ENCODE data around the gene PPFIBP2. TPM values are rescaled to one million over a fixed set of nuclear protein-coding genes. Genes with fewer than 3 reads are reported as not detected.

The PPFIBP2 gene
- 10 to 100 TPM in 1 of 2 donors, 1 to 10 TPM in 1; 9.6 to 11.0 TPM for total RNA-seq

- ATAC-seq = peak; percentile 96 to 97
- H3K36me3 Mint-ChIP-seq = no peaks in the 10 kb centered on the region
Observed at GRCh38 chr11:7513234-7514098, at the start of gene PPFIBP2. Gene PPFIBP2, plus strand, starts transcription at chr11:7513999. Its CDS starts 35,477 bp downstream, at chr11:7549476.

GRCh38 chr11:7467652-7468051 is 46.1 kb upstream of the PPFIBP2 start:
- ATAC-seq = peak; percentile 92 to 96
- peak; percentile 69 for DNase-seq (ENCODE audit: low spot score)
- H3K27me3 Mint-ChIP-seq = peaks cover 3 to 6% of the 10 kb centered on the region in 2 donors
- peak overlapping the region in 1 of 2 donors; percentile 57 for H3K27ac Mint-ChIP-seq
- H3K4me1 Mint-ChIP-seq (ENCODE audit: low read depth in 2 of 2) = peaks cover 6 to 10% of the 10 kb centered on the region in 2 donors
- no peaks in the 10 kb centered on the region for H3K36me3 Mint-ChIP-seq
- H3K9me3 Mint-ChIP-seq = no peaks in the 10 kb centered on the region
- no peak overlapping the region for H3K4me3 Mint-ChIP-seq

More at GRCh38 chr11:7513234-7514098, at the start of gene PPFIBP2:
- DNase-seq (ENCODE audit: low spot score) = peak; percentile 90
- peaks cover 0 to 9% of the 10 kb centered on the region in 2 donors for H3K27me3 Mint-ChIP-seq
- peaks cover 24% of the 10 kb centered on the region in 2 donors for H3K4me1 Mint-ChIP-seq (ENCODE audit: low read depth in 2 of 2)
- peak within 1 kb of the TSS; percentile 69 to 91 for H3K27ac Mint-ChIP-seq
- H3K9me3 Mint-ChIP-seq = no peaks in the 10 kb centered on the region
- H3K4me3 Mint-ChIP-seq = peak within 1 kb of the TSS; percentile 85

GRCh38 chr11:7469351-7469865 is 44.4 kb upstream of the PPFIBP2 start:
- H3K4me3 Mint-ChIP-seq = no peak overlapping the region
- no peaks in the 10 kb centered on the region for H3K36me3 Mint-ChIP-seq
- no peak for DNase-seq (ENCODE audit: low spot score)
- H3K4me1 Mint-ChIP-seq (ENCODE audit: low read depth in 2 of 2) = peaks cover 6 to 15% of the 10 kb centered on the region in 2 donors
- no peak for ATAC-seq
- peaks cover 3 to 6% of the 10 kb centered on the region in 2 donors for H3K27me3 Mint-ChIP-seq
- H3K9me3 Mint-ChIP-seq = no peaks in the 10 kb centered on the region
- H3K27ac Mint-ChIP-seq = no peak overlapping the region

DNA sequence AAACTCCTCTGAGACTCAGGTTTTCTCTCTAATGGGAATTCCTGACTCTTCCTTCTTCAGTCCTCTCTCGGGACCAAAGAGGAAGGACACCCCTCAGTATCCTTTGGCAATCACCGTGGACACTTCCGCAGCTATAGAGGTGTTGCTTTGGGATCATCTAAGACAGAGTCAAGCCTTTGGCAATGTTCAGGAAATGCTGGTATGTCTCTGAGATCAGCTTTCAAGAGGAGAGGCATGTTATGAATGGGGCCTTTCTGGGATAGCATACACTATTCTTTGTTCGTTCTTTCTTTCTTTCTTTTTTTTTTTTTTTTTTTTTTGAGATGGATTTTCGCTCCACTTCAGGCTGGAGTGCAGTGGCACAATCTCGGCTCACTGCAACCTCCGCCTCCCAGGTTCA is 42.7 kb upstream of the PPFIBP2 start:
- no peak overlapping the region for H3K27ac Mint-ChIP-seq
- H3K9me3 Mint-ChIP-seq = no peaks in the 10 kb centered on the region
- no peaks in the 10 kb centered on the region for H3K36me3 Mint-ChIP-seq
- ATAC-seq = no peak
- H3K4me3 Mint-ChIP-seq = no peak overlapping the region
- DNase-seq (ENCODE audit: low spot score) = no peak
- peaks cover 6 to 15% of the 10 kb centered on the region in 2 donors for H3K4me1 Mint-ChIP-seq (ENCODE audit: low read depth in 2 of 2)
- peaks cover 3 to 6% of the 10 kb centered on the region in 2 donors for H3K27me3 Mint-ChIP-seq

DNA sequence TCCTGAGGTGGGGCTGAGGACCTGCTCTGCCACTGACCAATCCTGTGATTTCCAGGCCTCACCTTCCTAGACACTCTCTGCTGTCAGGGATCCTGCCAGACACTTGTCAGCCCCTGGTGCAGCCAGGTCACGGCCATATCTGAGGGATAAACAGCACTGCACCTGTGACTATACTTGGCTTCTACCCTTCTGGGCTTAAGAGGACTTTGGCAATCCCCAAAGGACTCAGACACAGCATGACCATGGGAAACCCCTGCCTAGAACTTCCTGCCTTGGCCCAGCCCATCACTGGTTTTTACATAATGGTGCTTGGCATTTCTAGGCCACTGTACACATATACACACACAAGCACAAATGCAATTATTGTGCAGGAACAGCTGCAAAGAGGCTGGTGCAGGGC is 40.1 kb upstream of the PPFIBP2 start:
- ATAC-seq = peak; percentile 39 to 76
- Mint-ChIP-seq H3K9me3 (no peaks in the 10 kb centered on the region), H3K4me1 (ENCODE audit: low read depth in 2 of 2) (peaks cover 0 to 4% of the 10 kb centered on the region in 2 donors), H3K27ac (no peak overlapping the region), H3K4me3 (no peak overlapping the region), H3K27me3 (peaks cover 12 to 17% of the 10 kb centered on the region in 2 donors), H3K36me3 (no peaks in the 10 kb centered on the region)
- DNase-seq (ENCODE audit: low spot score) = no peak

DNA sequence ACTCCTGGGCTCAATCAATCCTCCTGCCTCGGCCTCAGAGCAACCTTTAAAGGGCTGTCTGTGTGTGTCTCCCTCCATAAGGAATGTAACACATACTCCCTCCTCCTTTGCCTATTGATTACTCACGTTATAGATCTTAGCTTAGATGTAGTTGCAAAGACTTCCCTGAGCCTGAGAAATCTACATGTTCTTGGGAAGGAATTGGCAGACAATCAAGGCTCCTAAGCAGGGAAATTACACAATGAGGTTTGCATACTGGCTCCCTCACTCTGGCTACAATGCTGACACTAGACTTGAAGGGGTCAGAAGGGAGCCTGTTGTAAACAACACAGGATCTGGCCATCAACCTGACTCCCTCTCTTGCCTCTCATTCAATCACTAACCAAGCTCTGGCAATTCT is 33.7 kb upstream of the PPFIBP2 start:
- ATAC-seq (no peak), DNase-seq (ENCODE audit: low spot score) (no peak)
- Mint-ChIP-seq H3K9me3 (no peaks in the 10 kb centered on the region), H3K27ac (no peak overlapping the region), H3K4me1 (ENCODE audit: low read depth in 2 of 2) (no peaks in the 10 kb centered on the region), H3K36me3 (no peaks in the 10 kb centered on the region), H3K27me3 (peaks cover 8 to 11% of the 10 kb centered on the region in 2 donors), H3K4me3 (no peak overlapping the region)

DNA sequence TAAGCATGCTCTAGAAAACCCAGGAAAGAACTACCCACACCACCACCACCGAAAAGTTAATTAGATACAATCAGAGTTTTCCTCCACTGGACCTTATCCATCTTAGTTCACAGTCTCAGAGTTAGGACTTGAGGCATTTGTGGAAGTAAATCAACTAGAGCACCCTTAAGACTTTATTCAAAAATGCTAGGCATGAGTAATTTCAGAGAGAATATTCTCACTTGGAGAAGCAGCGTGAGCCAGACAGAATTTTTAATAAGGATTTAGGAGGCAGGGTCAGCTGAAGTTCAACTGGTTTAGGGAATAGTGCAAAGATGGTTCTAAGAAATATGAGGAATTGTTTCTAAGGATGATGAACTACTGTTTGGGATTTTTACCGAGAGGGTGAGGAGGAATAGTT is 29.7 kb upstream of the PPFIBP2 start:
- DNase-seq (ENCODE audit: low spot score) = no peak
- no peak for ATAC-seq

GRCh38 chr11:7484645-7485044 is 29.2 kb upstream of the PPFIBP2 start:
- DNase-seq (ENCODE audit: low spot score) (no peak), ATAC-seq (no peak)
- no peak overlapping the region for H3K27ac Mint-ChIP-seq
- H3K9me3 Mint-ChIP-seq = no peaks in the 10 kb centered on the region
- no peaks in the 10 kb centered on the region for H3K4me1 Mint-ChIP-seq (ENCODE audit: low read depth in 2 of 2)
- no peaks in the 10 kb centered on the region for H3K27me3 Mint-ChIP-seq
- no peaks in the 10 kb centered on the region for H3K36me3 Mint-ChIP-seq
- H3K4me3 Mint-ChIP-seq = no peak overlapping the region

More for the DNA sequence above, 29.7 kb upstream of the PPFIBP2 start:
- Mint-ChIP-seq H3K36me3 (no peaks in the 10 kb centered on the region), H3K27me3 (no peaks in the 10 kb centered on the region), H3K4me1 (ENCODE audit: low read depth in 2 of 2) (no peaks in the 10 kb centered on the region), H3K4me3 (no peak overlapping the region), H3K27ac (no peak overlapping the region), H3K9me3 (no peaks in the 10 kb centered on the region)

GRCh38 chr11:7485186-7486097 is 28.4 kb upstream of the PPFIBP2 start, which contains the start of gene OLFML1:
Gene OLFML1, plus strand, starts transcription at chr11:7485506. Its CDS starts 370 bp downstream, at chr11:7485876.
- Mint-ChIP-seq H3K4me3 (no peak within 1 kb of the TSS), H3K4me1 (ENCODE audit: low read depth in 2 of 2) (no peaks in the 10 kb centered on the region), H3K36me3 (no peaks in the 10 kb centered on the region), H3K27me3 (no peaks in the 10 kb centered on the region), H3K9me3 (no peaks in the 10 kb centered on the region), H3K27ac (no peak within 1 kb of the TSS)
- DNase-seq (ENCODE audit: low spot score) = no peak
- ATAC-seq = peak in 1 of 2 donors; percentile 27

DNA sequence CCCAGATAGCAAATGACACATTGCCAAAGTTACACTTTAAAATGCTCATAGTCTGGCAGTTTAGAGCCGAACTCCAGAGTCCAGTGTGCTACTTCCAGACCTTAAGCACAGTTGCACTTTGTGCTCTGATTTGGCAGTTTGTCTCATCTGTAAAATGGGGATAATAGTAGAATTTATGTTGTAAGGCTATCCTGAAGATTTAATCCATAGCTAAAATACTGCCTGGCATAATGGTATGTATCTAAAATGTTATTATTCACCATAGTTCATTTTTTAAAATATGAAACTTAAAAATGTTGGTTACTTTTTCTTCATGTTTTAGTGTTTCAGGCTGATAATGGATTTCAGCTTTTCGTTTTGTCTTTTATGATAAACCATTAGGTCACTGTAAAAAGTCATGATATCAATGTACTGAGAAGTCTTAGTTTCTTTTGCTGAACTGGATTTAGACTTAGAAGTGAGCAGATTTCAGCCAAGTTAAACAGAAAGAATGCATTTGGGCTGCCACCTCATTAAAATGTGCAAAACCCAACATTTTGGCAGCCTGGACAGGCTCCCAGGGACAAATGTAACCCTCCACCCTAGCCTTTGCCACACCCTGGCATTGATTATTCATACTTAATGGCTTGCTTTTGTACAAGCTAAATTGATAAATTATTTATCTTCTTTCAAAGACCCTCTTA is 27.6 kb upstream of the PPFIBP2 start:
- ATAC-seq = no peak
- no peak for DNase-seq (ENCODE audit: low spot score)
- no peaks in the 10 kb centered on the region for H3K9me3 Mint-ChIP-seq
- no peaks in the 10 kb centered on the region for H3K27me3 Mint-ChIP-seq
- no peaks in the 10 kb centered on the region for H3K4me1 Mint-ChIP-seq (ENCODE audit: low read depth in 2 of 2)
- no peak overlapping the region for H3K4me3 Mint-ChIP-seq
- no peaks in the 10 kb centered on the region for H3K36me3 Mint-ChIP-seq
- no peak overlapping the region for H3K27ac Mint-ChIP-seq

GRCh38 chr11:7486781-7487140 is 27.0 kb upstream of the PPFIBP2 start:
- no peaks in the 10 kb centered on the region for H3K4me1 Mint-ChIP-seq (ENCODE audit: low read depth in 2 of 2)
- no peak for DNase-seq (ENCODE audit: low spot score)
- no peaks in the 10 kb centered on the region for H3K9me3 Mint-ChIP-seq
- no peaks in the 10 kb centered on the region for H3K36me3 Mint-ChIP-seq
- no peaks in the 10 kb centered on the region for H3K27me3 Mint-ChIP-seq
- H3K4me3 Mint-ChIP-seq = no peak overlapping the region
- H3K27ac Mint-ChIP-seq = no peak overlapping the region
- no peak for ATAC-seq

DNA sequence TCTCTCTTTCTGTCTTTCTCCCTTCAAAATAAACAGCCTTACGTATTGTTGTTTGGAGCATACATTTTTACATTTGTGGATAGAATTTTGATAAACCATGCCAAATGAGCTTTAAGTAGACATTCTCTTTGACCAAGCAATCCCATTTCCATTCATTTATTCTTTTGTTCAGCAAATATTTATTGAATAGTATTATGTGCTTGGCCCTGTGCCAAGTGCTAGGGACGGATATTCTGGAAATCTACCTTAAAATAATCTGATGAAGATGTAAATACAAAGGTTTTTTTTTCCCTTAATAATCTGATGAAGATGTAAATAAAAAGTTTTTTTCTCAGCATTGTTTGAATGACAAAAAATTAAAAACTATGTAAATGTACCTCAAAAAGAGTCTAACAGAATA is 26.4 kb upstream of the PPFIBP2 start:
- no peak overlapping the region for H3K4me3 Mint-ChIP-seq
- no peaks in the 10 kb centered on the region for H3K27me3 Mint-ChIP-seq
- ATAC-seq (no peak), DNase-seq (ENCODE audit: low spot score) (no peak)
- H3K27ac Mint-ChIP-seq = no peak overlapping the region
- H3K9me3 Mint-ChIP-seq = no peaks in the 10 kb centered on the region
- no peaks in the 10 kb centered on the region for H3K36me3 Mint-ChIP-seq
- H3K4me1 Mint-ChIP-seq (ENCODE audit: low read depth in 2 of 2) = no peaks in the 10 kb centered on the region

- H3K27me3 Mint-ChIP-seq = no peaks in the 10 kb centered on the region
- ATAC-seq (no peak), DNase-seq (ENCODE audit: low spot score) (no peak)
- H3K4me1 Mint-ChIP-seq (ENCODE audit: low read depth in 2 of 2) = no peaks in the 10 kb centered on the region
- no peak overlapping the region for H3K4me3 Mint-ChIP-seq
- no peaks in the 10 kb centered on the region for H3K36me3 Mint-ChIP-seq
- H3K9me3 Mint-ChIP-seq = no peaks in the 10 kb centered on the region
- H3K27ac Mint-ChIP-seq = no peak overlapping the region
Observed at GRCh38 chr11:7488681-7489080, 25.1 kb upstream of the PPFIBP2 start.

Measured in natural killer cell treated with Interleukin-12 subunit alpha and Interleukin-12 subunit beta and Interleukin-15 and Interleukin-18, amount 100 ng/mL, for 72 hours (primary cell).